Fibroblast of the conjunctiva (primary cell): ENCODE results near the gene NFATC4.
"Not testable (repeated sequence)": the region's sequence is repeated elsewhere in the genome, so short reads cannot be mapped to it uniquely, and the experiment has no call there.

Experiments used
- DNase-seq: peaks from one replicate; pipeline ENCODE4 v3.0.0-alpha.2; 2010; ENCODE audit warnings: low read depth

The NFATC4 gene

DNA sequence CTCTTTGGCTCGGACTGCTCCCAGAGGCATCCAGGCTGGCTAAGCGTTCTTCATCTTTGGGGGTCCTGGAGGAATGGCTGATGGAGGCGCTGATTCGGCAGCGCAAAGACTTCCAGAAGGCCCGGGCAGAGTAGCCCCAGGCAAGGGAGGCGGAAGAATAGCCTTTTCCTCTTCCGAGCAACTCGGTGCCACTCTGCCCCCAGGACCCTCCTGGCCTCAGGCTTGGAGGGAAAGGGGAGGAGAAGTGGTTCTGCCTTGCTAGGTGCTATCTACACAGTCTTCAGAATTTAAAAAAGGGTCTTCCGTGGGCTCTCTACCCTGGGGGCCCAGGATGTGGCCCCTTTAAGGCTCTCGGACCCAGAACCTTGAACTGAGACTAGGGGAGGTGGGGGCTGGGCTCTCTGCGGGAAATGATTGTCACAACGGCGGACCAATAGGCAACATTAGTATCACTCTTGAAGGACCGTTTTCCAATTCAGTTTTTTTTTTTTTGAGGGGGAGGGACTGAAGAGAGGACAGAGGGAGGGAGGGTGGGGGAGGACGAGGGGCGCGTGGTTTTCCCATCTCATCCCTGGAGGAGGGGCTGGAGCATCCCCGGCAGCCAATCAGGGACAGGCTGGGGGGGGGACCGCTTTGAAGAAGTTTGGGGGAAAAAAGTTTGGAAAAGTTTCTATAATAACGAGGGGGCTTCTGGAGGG lies at the start of gene NFATC4:
NFATC4 (plus strand) TSS at position 671 of the 698 bp plus-strand sequence. CDS start 157 bp downstream, outside the sequence.
- peak; percentile 95 for DNase-seq

DNA sequence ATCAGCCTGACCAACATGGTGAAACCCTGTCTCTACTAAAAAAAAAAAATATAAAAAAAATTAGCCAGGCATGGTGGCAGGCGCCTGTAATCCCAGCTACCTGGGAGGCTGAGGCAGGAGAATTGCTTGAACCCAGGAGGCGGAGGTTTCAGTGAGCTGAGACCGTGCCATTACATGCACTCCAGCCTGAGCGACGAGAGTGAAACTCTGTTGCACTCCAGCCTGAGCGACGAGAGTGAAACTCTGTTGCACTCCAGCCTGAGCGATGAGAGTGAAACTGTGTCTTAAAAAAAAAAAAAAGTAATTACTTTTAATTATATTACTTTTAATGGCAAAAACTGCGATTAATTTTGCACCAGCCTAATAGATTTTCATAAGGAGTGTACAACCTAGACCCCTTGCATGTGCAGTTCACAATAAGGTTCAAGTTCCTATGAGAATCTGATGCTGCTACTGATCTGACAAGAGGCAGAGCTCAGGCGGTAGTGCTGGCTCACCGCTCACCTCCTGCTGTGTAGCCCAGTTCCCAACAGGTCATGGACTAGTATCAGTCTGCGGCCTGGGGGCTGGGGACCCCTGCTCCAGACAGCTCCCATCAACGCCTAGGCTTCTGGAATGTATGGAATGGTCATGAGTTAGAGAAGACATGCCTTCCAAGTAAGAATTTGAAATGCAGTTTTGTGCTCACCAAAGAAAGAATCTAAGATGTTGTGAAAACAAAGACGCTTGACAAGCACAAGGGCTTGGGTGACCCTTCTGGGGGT lies 46.6 kb upstream of the NFATC4 start:
- no peak for DNase-seq

DNA sequence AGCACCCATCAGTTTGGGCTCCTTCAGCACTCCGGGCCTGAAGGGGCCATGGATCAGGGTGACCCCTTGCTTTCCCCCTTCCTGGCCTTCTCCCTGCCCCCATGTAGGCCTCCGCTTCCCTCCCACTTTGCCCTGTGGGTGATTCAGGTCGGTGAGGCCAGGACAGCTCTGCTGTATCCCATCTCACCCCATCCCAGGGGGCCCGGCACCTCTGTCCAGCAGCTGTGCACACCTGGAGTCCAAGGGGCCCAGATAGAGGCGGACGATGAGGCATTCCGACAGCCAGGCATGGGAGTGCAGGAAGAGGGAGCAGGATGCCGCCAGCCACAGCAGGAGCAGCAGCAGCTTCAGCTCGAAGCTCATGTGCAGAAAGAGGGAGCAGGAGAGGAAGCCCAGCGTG lies 45.3 kb upstream of the NFATC4 start:
- DNase-seq, result no peak

DNA sequence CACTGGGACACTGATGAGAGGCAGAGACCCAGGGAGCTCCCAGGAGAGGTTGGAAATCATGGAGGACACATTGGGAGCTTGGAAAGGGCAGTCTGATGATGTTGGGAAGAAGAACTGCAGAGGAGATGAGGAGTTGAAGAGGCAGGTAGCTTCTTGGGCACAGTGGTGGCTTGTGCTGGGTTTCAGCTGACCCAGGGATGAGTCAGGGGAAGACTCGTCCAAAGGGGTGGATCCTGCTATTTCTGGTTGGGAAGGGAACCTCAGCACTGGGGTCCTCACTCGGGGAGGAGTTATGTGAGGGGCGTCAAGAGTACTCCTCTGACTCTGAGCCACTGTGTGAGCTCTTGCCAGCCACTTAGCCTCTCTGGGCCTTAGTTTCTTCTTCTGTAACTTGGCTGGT lies 44.6 kb upstream of the NFATC4 start:
- no peak for DNase-seq

DNA sequence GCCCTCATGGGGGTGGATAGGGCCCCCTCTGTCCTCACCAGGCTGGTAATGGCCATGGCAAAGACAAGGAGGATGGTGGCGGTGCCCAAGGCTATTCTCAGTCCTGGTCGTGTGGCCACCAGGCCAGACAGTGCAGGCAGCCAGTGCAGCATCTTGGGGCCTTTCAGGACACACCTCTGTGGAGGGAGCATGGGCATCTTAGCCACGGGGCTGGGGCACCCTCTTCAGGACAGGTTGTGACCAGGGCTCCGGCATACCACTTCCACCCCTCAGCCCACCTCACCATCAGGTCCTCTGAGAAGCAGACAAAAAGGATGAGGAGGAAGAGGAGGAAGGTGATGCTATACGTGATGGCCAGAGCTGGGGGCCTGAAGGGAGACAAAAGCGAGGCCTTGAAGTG lies 44.0 kb upstream of the NFATC4 start:
- no peak for DNase-seq

DNA sequence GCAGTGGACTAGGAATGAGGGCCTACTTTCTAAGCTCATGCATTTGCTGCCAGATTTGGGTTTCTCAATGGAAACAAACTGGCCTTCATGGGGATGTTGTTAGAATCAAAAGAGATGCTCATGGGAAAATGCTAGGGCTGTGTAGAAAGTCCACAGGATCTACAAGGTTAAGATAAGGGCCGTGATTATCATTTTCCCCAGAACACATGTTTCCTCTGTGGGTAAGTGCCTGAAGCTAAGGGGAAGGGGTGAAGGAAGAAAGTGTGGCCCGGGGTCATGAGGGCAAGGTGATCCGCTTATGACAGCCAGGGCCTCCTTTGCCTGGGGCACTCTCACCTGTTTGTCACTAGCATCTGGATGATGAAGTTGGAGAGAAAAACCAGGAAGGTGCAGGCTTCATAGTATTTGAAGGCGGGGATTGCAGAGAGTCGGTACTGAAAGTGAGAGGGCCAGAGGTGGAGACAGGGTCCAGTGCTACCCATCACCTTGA lies 42.9 kb upstream of the NFATC4 start:
- DNase-seq, result no peak

DNA sequence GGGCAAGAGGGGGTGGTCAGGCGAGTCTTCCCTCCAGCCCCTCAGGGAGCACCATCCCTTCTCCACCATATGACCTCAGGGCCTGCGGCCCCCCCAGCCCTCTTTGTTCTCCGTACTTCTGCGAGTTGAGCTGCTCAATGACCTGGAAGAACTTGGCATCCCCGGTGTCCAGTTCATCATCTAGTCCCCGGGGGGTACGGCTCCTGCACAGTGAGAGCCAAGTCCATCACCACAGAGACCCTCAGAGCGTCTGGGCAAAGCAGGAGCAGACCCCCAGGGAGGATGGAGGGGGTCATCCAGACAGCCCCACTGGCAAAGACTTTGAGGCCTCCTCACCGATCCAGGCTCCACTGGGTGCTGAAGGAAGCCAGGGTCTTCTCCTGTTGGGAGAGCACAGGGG lies 42.0 kb upstream of the NFATC4 start:
- DNase-seq, result no peak

DNA sequence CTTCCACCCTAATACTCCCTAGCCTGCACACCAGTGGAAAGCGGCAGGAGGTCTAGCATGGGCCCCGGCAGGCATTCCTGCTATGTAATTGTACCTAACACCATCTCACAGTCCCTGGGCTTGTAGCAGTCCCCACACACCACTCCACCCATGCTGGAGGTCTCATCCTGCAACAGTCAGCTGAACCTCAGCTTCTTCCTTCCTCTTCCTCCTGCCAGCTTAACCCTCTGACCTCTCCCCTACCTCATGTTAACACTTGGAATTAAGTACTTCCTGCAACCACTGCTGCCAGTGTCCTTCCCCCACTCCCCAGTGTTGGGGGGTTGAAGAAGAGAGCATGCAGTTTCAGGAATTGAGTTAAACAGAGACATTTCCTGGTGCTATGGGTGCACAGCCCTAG lies 40.7 kb upstream of the NFATC4 start:
- no peak for DNase-seq

DNA sequence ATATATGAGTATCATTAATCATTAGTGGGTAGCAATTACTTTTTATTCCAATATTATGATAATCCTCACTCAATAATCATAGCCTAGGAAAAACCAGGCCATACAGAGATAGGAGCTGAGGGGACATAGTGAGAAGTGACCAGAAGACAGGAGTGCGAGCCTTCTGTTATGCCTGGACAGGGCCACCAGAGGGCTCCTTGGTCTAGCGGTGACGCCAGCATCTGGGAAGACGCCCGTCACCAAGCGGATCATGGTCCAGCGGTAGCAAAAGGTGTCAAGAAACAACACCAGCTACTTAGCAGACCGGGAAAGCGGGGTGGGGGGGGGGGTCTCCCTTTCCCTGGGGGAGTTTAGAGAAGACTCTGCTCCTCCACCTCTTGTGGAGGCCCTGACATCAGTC lies 40.1 kb upstream of the NFATC4 start:
- DNase-seq, result not testable (repeated sequence)

DNA sequence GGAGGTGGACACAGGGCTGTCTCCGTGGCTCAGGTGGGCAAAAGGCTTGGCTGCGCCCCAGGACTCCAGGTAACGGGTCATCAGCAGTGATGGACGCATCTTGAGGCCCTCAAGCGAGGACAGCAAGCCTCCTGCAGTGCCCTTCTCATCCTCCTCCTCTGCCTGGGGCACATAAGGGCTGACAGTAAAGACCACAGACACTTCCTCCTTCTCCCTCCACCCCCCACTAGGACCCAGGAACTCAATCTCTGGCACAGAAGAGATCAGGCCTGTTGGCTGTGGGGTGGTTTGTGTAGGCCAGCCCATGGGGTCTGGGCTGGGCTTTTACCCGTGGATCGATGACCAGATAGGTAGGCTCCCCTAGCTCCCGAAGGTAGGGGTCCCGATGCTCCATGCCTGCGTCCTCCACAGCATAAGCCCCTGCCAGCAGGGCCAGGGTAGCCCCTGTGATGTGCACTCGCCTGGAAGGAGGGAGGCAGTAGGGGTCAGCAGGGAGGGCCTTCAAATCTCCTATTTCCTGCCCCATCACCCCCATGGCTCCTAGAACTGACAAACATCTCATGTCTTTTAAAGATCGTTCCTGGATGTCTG lies 38.8 kb upstream of the NFATC4 start:
- no peak for DNase-seq

DNA sequence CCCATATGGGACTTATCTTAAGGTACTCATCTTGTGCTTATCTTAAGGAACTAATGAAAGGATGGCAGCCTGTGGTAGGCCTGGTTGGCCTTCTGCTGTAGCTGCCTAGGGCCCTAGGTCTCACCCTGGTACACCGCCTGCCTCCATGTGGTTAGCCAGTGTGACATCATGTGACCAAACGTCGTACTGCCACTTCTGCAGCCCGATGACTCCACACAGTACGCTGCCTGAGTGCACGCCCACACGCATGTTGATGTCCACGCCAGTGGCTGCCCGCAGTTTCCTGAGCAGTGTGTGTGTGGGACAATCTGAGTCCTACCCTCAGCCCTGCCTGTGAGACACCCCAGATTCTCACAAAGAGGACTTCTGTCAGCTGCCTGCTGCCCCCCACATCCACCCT lies 38.2 kb upstream of the NFATC4 start:
- no peak for DNase-seq

DNA sequence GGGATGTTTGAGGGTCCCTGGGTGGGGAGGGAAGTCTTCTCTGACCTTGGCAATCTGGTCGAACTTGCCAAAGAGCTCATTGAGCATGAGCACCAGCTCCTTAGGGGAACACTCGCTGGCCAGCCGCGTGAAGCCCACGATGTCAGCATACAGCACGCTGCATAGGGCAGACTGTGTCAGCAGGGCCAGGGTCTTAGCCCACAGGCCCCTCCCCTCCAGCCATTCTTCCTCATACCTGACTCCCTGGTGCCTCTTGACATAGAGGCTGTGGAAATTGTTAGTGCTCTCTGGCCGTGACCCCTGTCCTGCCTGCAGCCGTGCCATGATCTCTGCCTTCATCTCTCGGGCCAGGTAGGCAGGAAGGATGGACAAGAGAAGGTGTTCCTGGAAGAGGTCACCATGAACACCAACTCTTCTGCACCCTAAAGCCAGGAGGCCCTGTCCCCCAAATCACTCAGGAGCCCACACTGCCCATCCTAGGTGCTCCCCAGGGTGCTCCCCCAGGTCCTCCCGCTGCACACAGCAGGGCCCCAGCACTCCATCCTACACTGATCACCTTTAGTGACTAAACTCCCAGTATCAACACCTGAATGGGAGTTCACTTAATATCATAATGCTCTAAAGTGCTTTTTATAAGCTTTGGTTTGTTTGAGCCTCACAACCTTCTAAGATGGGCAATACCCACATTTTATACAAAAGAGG lies 36.9 kb upstream of the NFATC4 start:
- DNase-seq, result no peak

DNA sequence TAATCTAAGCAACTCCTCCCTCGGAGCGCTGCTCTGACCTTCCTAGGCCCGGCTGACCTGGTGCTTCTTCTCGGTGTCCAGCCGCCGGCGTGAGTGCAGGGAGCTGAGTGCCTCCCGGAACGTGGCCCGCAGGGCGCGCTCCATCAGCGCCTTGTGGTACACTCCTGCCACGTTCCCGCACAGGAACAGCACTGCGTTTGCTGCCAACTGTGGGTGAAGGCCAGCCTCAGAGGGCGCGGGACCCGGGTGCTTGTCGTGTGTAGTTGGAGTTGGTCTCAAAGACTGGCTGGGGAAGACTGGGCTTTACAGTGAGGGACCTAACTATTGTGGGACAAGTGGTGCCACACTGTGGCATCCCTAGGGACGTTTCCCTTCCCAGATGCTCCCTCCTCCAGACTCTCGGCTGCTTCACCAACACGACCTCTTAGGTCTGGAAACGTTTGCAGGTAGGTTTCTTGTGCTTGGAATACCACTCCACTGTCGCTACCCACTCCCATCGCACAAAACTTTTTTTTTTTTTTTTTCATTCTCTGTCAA lies 36.2 kb upstream of the NFATC4 start:
- no peak for DNase-seq

DNA sequence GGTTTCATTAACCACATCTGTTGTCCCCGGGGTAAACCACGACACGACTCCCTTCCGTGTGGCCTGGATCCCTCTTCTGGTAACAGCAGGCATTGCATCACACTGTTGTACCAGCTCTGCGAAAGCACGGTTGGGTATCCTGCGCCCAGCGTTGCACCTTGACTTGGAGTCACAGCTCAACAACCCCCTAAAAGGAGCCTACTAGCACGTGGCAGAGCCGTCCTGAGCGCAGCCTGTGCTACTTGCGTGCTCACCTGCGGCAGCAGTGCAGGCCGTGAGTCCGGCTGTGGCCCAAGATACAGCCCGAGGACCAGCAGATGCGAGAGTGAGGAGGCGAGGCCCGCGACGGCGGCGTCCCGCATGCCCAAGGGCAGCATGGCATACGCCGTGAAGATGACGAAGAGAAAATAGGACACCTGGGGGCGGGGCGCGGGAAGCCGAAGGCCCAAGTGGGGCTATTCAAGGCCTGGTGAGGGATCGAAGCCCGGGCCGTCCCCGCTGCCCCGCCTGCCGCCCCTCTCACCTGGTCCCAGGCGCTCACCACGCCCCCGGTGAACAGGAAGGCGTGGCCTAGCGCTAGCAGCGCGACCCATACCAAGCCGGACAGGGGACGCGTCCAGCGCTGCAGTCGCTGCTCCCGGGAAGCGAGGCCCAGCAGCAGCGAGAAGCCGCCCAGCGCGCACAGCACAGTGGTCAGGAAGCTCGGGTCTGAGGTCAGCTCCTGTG lies 35.6 kb upstream of the NFATC4 start:
- no peak for DNase-seq

DNA sequence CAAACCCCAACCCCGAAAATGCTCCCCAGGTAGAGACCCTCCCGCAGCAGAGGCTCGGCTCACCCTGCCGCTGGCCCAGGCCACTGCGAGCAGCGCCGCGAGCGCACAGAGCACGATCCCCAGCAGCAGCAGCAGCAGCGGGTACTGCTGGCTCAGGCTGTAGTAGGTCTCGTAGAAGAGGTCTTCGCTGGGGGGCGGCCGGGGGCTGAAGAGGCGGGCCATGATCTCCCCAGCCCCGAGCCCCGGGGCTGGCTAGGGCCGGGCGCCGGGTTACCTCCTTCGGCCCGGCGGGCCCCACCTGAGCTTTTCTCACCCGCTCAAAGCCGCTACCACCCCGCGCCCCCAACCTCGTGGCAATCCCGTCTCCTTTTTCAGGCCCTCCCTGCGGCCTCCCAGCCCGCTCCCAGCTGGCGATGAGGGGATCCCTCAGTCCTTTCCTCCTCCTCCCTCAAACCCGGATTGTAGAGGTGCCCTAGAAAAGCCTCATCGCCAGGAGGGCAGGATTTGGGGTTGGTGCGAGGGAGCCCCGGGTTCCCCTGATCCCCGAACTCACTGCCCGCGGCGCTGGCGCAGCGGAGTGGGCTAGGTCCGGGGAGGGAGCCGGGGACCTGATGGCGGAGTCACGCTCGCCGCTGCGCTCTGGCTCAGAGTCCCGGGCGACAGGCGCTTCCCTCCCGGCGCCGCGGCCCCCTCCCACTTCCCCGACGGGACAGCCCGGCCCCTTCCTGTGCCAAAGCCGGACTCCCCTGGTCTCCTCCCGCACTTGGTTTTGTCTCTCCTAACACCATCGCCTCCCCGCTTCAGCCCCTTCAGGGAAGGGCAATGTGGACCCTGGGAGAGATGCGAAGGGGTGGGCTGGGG lies 33.3 kb upstream of the NFATC4 start, which contains the start of gene ADCY4:
ADCY4 (minus strand) TSS at position 641 of the 861 bp plus-strand sequence; CDS start at position 222, 419 bp downstream.
- no peak for DNase-seq

DNA sequence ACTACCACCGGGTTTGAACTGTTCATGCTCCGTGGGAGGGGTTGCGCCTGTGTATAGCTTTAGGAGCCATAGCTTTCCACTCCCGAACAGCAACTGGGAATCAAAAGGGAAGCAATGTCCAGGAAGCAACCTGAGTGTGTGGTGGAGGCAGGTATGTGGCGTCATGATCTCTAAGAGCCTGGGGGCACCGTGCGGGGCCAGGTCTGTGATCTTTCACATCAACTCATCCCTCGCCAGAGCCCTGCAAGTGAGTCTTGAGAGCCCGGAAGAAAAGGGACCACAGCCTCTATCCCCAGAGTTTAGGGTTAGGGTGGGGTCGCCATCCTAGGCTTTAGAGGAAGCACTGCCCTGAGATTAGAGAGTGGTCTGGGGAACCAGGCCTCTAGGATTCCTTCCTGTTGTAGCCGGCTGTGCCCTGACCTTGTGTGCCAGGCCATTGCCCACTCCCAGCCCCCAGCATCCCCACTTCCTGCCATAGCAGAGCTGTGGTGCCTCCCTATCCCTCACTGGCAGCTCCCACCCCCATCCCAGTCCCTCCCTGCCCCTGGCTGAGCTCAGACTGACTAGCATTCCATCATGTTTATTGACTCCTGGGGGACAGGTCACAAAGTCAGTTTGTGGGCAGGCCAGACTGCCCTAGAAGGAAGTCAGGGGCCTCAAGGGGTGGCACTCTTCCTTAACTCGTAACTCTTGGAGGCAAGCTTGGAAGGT lies 32.4 kb upstream of the NFATC4 start:
- DNase-seq, result no peak

DNA sequence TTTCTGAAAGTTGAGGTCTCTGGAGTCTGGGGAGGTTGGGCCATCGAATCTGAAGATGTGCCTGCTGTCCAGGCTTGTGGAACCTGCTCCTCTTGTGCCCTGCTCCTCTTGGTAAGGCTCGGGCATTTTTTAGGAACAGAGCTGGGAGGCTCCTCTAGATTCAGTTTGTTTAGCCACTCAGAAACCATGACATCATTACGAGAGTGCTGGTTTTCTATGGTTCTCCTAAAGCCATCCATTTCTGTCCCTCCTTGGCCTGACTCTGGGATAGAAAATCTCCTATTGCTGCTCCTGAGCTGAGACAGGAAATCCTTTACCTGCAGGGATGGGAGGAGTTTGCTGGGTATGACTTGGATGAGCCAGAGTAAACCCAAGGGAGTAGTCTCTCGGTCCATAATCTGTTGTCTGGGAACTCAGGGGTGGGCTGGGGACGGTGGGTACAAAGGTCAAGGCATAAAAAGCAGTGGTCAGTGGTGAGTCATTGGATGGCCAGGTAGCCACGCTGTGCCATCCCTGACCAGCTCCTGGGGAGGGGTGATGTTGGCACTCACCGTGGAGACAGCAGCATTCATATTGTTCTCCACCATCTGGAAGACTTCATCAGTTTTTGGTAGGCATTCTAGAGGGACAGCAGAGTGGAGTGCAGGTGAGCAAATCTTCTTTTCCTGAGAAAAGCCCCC lies 30.7 kb upstream of the NFATC4 start:
- no peak for DNase-seq

DNA sequence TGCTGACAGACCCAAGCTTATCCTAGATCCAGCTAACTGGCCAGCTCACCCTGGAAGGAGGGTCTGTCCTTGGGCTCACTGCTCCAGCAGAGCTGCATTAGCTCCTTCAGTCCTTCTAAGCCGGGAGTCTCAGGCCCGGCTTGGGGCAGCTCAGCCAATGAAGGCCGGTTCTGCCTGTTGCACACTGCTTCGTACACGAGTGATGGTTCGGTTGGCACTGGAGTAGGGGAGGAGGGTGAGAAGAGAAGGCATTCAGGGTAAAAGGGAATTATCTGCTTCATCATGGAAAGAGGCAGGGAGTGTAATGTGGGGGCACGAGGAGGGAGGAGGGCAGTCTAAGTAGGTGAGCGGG lies 30.2 kb upstream of the NFATC4 start:
- DNase-seq, result no peak

DNA sequence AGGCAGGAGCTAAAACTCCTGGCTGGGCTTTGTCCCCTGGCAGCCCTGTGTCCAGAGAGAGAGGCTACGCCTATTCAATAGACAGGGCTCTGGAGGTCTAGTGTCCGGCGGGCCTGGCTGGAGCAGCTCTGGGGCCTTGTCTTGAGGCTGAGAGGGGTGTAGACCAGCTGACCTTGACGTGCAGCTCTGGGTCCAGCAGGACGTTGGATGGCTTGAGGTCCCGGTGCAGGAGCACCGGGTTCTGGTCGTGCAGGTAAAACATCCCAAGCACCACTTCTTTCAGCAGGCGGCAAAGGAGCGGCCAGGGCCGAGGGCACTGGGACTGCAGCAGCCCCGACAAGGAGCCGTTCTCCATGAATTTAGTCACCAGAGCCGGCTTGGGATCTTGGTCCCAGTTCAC lies 29.1 kb upstream of the NFATC4 start:
- no peak for DNase-seq
